ENCODE measurements around the gene KRTAP5-6.
A peak's percentile ranks its signal among the peaks of the same experiment; 100 is the strongest.
"Not testable (repeated sequence)": the region's sequence is repeated elsewhere in the genome, so short reads cannot be mapped to it uniquely, and the experiment has no call there.

KRTAP5-6 gene

DNA sequence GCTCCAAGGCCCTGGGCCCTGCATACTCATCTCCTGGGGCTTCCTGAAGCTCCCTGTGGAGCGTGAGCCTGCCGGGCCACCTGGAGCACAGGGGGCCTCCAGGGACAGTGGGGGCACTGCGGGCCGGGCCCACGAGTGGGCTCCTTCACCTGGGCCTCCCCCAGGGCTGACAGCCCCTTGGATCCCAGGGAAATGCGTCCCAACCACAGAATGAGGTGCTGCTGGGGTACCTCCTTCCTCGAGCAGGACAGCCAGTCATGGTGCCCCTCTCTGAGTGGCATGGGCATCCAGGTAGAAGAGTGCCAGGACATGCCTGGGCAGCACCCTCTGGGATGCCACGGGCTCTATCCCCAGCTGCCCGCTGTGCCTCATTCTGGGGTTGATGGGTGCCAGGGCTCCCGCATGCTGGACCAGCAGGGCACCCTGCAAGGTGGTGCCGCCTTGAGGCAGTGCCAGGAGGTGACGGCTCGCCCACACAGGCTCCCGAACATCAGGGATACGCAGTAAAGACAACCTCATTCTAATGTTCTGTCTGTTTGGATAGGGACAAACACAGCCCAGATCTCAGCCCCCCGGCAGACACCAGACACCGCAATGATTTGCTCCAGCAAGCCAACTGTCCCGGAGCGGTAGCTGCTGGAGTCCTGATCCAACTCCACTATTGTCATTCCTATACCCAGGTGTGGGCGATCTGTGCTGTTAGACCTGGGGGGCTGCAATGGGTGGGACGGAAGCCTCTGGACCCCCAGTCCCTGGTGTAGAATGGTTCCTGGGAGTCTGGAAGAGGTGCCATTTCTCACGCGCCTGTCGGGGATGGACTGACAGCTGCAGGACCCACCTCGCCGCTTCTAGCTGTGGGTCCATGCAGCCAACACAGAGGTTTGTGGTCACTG lies 41.6 kb upstream of the KRTAP5-6 start:
- H3K36me3 ChIP-seq (ENCODE audit: control insufficient read depth in 4 of 4, insufficient read depth in 4 of 4, low read length in 3 of 4), result no peaks in the 10 kb centered on the region
- H3K4me3 ChIP-seq (ENCODE audit: control insufficient read depth in 1 of 7, extremely low read depth in 1 of 7, insufficient read depth in 4 of 7, low read depth in 2 of 7, low read length in 6 of 7), result peak overlapping the region in 2 of 7 experiments; percentile 1 to 6
- H3K27ac ChIP-seq (ENCODE audit: insufficient read depth in 1 of 2, low read depth in 1 of 2, low read length in 2 of 2, poor library complexity in 1 of 2, severe bottlenecking in 2 of 2), result no peak overlapping the region
- no peaks in the 10 kb centered on the region for H3K9me3 ChIP-seq (ENCODE audit: control extremely low read depth in 1 of 5, control insufficient read depth in 4 of 5, insufficient read depth in 2 of 5, low read depth in 1 of 5, low read length in 4 of 5)
- no peak for DNase-seq
- H3K27me3 ChIP-seq (replicated peaks in 2 of 5; ENCODE audit: control insufficient read depth in 4 of 5, insufficient read depth in 5 of 5, low read length in 4 of 5), result peaks cover 0 to 3% (median 0%) of the 10 kb centered on the region in 5 experiments
- ChIA-PET POLR2A (no interaction called here), CTCF (interaction anchor here (0.9 to 8.2 kb wide), 10 partner anchors 9 to 346 kb away, joined by 3 to 135 read pairs (median 9); partner anchors contain the start of gene SYT8)
- WGBS (ENCODE audit: insufficient coverage), result 78% methylated on average over 21 of the region's 26 CpGs
- peaks cover 2 to 66% (median 59%) of the 10 kb centered on the region in 4 experiments for H3K4me1 ChIP-seq (ENCODE audit: control extremely low read depth in 1 of 4, control insufficient read depth in 4 of 4, insufficient read depth in 4 of 4, low read length in 3 of 4)

DNA sequence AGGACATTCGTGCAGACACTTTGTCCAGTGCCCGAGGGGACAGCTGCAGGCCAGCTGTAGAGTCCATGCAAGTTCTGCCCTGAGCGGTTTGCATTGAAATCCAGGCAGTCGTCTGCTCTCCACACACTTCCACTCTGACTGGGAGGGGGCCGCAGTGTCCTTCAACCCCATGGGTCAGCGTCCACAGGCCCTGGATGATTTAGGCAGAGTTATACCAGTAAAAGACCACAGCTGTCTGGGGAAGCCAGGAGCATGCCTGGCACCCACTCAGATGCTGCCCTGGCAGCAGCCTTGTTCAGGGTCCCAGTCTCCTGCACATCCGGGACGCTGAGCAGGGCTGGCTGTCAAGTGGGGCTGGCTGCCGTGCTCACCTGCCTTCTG lies 40.9 kb upstream of the KRTAP5-6 start:
- CTCF ChIA-PET, result interaction anchor here (4.4 to 8.2 kb wide), 3 partner anchors 37 to 345 kb away, joined by 20 to 135 read pairs (median 127); partner anchors contain the start of gene SYT8
- 95% methylated on average over 6 of the region's 9 CpGs for WGBS (ENCODE audit: insufficient coverage)
- DNase-seq, result no peak

DNA sequence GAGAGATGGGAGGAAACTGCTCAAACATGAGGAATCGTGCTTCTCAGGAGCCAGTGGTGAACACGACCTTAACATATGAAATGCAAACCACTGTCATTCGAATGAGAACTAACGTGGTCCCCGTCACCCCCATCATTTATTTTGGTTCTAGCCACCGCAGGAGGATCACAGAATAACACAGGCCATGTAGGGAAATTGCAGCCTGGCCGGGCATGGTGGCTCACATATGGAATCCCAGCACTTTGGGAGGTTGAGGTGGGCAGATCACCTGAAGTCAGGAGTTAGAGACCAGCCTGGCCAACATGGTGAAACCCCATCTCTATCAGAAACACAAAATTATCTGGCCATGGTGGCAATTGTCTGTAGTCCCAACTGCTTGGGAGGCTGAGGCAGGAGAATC lies 40.3 kb upstream of the KRTAP5-6 start:
- Histone ChIP-seq H3K27ac (ENCODE audit: insufficient read depth in 1 of 2, low read depth in 1 of 2, low read length in 2 of 2, poor library complexity in 1 of 2, severe bottlenecking in 2 of 2) (no peak overlapping the region), H3K4me1 (ENCODE audit: control extremely low read depth in 1 of 4, control insufficient read depth in 4 of 4, insufficient read depth in 4 of 4, low read length in 3 of 4) (peaks cover 2 to 70% (median 62%) of the 10 kb centered on the region in 4 experiments), H3K36me3 (ENCODE audit: control insufficient read depth in 4 of 4, insufficient read depth in 4 of 4, low read length in 3 of 4) (no peaks in the 10 kb centered on the region), H3K9me3 (ENCODE audit: control extremely low read depth in 1 of 5, control insufficient read depth in 4 of 5, insufficient read depth in 2 of 5, low read depth in 1 of 5, low read length in 4 of 5) (no peaks in the 10 kb centered on the region), H3K4me3 (ENCODE audit: control insufficient read depth in 1 of 7, extremely low read depth in 1 of 7, insufficient read depth in 4 of 7, low read depth in 2 of 7, low read length in 6 of 7) (no peak overlapping the region), H3K27me3 (replicated peaks in 2 of 5; ENCODE audit: control insufficient read depth in 4 of 5, insufficient read depth in 5 of 5, low read length in 4 of 5) (peaks cover 0 to 3% (median 0%) of the 10 kb centered on the region in 5 experiments)
- CTCF ChIA-PET, result interaction anchor here (7.3 to 8.2 kb wide), 2 partner anchors 36 to 176 kb away, joined by 127 to 135 read pairs; partner anchors contain the start of gene SYT8
- POLR2A ChIA-PET, result no interaction called here
- DNase-seq, result no peak
- 93% methylated on average over 7 of the region's 7 CpGs for WGBS (ENCODE audit: insufficient coverage)

More for the DNA sequence above, 40.9 kb upstream of the KRTAP5-6 start:
- Histone ChIP-seq H3K27ac (ENCODE audit: insufficient read depth in 1 of 2, low read depth in 1 of 2, low read length in 2 of 2, poor library complexity in 1 of 2, severe bottlenecking in 2 of 2) (no peak overlapping the region), H3K9me3 (ENCODE audit: control extremely low read depth in 1 of 5, control insufficient read depth in 4 of 5, insufficient read depth in 2 of 5, low read depth in 1 of 5, low read length in 4 of 5) (no peaks in the 10 kb centered on the region), H3K4me1 (ENCODE audit: control extremely low read depth in 1 of 4, control insufficient read depth in 4 of 4, insufficient read depth in 4 of 4, low read length in 3 of 4) (peaks cover 2 to 68% (median 60%) of the 10 kb centered on the region in 4 experiments), H3K27me3 (replicated peaks in 2 of 5; ENCODE audit: control insufficient read depth in 4 of 5, insufficient read depth in 5 of 5, low read length in 4 of 5) (peaks cover 0 to 3% (median 0%) of the 10 kb centered on the region in 5 experiments), H3K4me3 (ENCODE audit: control insufficient read depth in 1 of 7, extremely low read depth in 1 of 7, insufficient read depth in 4 of 7, low read depth in 2 of 7, low read length in 6 of 7) (no peak overlapping the region), H3K36me3 (ENCODE audit: control insufficient read depth in 4 of 4, insufficient read depth in 4 of 4, low read length in 3 of 4) (no peaks in the 10 kb centered on the region)
- POLR2A ChIA-PET, result no interaction called here

DNA sequence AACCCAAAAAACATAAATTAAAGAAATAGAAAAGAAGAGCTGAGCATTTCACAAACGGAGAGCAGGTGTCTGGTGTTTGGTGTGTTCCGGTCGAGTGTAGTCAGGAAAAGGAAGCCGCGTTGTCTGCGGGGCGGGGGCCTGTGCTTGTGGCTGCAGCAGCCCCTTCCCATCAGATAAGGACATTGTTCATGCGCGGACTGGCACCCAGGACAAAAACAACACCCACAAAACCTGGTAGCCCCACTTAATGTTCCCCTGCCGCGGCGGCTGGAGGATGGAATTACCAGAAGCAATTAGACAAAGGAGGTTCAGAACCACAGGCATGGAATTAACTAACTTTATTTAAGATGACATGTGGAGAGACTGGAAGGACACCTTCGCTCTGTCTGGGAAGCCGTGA lies 37.5 kb upstream of the KRTAP5-6 start:
- ChIA-PET POLR2A (no interaction called here), CTCF (interaction anchor here (0.9 kb wide), 2 partner anchors 8 to 173 kb away, joined by 3 read pairs; no protein-coding TSS in a partner anchor)
- H3K27me3 ChIP-seq (replicated peaks in 2 of 5; ENCODE audit: control insufficient read depth in 4 of 5, insufficient read depth in 5 of 5, low read length in 4 of 5), result no peaks in the 10 kb centered on the region
- H3K27ac ChIP-seq (ENCODE audit: insufficient read depth in 1 of 2, low read depth in 1 of 2, low read length in 2 of 2, poor library complexity in 1 of 2, severe bottlenecking in 2 of 2), result no peak overlapping the region
- H3K4me3 ChIP-seq (ENCODE audit: control insufficient read depth in 1 of 7, extremely low read depth in 1 of 7, insufficient read depth in 4 of 7, low read depth in 2 of 7, low read length in 6 of 7), result peak overlapping the region in 1 of 7 experiments; percentile 38
- peak; percentile 21 to 67 (median 52) for DNase-seq
- H3K36me3 ChIP-seq (ENCODE audit: control insufficient read depth in 4 of 4, insufficient read depth in 4 of 4, low read length in 3 of 4), result no peaks in the 10 kb centered on the region
- H3K4me1 ChIP-seq (ENCODE audit: control extremely low read depth in 1 of 4, control insufficient read depth in 4 of 4, insufficient read depth in 4 of 4, low read length in 3 of 4), result peaks cover 2 to 58% (median 42%) of the 10 kb centered on the region in 4 experiments
- no peaks in the 10 kb centered on the region for H3K9me3 ChIP-seq (ENCODE audit: control extremely low read depth in 1 of 5, control insufficient read depth in 4 of 5, insufficient read depth in 2 of 5, low read depth in 1 of 5, low read length in 4 of 5)
- WGBS (ENCODE audit: insufficient coverage), result 0% methylated on average over 4 of the region's 14 CpGs

DNA sequence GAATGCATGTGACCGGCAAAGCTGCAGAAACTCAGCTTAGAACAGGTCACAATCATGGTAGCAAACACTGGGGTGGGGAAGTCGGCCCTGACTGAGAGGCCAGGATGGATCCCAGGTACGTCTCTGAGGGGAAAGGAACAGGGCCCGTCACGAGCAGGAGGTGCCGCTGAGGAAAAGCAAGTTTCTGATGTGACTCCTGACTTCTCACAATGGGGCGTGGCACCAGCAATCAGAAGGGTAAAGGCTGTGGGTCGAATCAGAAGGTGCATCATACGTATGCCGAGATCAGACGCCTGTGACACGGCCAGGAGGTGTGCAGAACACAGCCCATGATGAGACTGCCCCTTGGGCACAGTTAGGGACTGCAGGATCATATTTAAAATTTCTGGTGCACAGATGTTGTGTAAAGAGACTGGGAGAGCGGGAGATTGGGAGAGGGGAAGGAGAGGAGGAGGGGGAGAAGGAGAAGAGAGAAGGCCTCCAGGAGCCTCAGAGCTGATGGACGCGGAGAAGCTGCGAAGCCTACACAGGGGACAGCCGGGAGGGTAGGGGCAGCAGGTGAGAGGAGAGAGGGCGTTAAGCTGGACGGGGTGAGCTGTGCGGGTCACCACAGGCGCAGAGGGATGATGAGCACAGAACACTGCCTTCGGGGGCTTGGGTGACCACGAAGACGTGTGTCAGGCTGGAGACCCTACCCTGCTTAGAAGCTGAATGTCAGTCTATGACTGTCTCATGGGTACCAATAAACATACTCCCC lies 36.7 kb upstream of the KRTAP5-6 start:
- Histone ChIP-seq H3K4me3 (ENCODE audit: control insufficient read depth in 1 of 7, extremely low read depth in 1 of 7, insufficient read depth in 4 of 7, low read depth in 2 of 7, low read length in 6 of 7) (no peak overlapping the region), H3K27ac (ENCODE audit: insufficient read depth in 1 of 2, low read depth in 1 of 2, low read length in 2 of 2, poor library complexity in 1 of 2, severe bottlenecking in 2 of 2) (no peak overlapping the region), H3K4me1 (ENCODE audit: control extremely low read depth in 1 of 4, control insufficient read depth in 4 of 4, insufficient read depth in 4 of 4, low read length in 3 of 4) (peaks cover 0 to 50% (median 34%) of the 10 kb centered on the region in 4 experiments), H3K9me3 (ENCODE audit: control extremely low read depth in 1 of 5, control insufficient read depth in 4 of 5, insufficient read depth in 2 of 5, low read depth in 1 of 5, low read length in 4 of 5) (no peaks in the 10 kb centered on the region), H3K36me3 (ENCODE audit: control insufficient read depth in 4 of 4, insufficient read depth in 4 of 4, low read length in 3 of 4) (no peaks in the 10 kb centered on the region), H3K27me3 (replicated peaks in 2 of 5; ENCODE audit: control insufficient read depth in 4 of 5, insufficient read depth in 5 of 5, low read length in 4 of 5) (no peaks in the 10 kb centered on the region)
- WGBS (ENCODE audit: insufficient coverage), result 87% methylated on average over 23 of the region's 24 CpGs
- POLR2A ChIA-PET, result no interaction called here
- no peak for DNase-seq
- CTCF ChIA-PET, result interaction anchor here (1.1 kb wide), 1 partner anchor 10 kb away, joined by 4 read pairs; no protein-coding TSS in a partner anchor

DNA sequence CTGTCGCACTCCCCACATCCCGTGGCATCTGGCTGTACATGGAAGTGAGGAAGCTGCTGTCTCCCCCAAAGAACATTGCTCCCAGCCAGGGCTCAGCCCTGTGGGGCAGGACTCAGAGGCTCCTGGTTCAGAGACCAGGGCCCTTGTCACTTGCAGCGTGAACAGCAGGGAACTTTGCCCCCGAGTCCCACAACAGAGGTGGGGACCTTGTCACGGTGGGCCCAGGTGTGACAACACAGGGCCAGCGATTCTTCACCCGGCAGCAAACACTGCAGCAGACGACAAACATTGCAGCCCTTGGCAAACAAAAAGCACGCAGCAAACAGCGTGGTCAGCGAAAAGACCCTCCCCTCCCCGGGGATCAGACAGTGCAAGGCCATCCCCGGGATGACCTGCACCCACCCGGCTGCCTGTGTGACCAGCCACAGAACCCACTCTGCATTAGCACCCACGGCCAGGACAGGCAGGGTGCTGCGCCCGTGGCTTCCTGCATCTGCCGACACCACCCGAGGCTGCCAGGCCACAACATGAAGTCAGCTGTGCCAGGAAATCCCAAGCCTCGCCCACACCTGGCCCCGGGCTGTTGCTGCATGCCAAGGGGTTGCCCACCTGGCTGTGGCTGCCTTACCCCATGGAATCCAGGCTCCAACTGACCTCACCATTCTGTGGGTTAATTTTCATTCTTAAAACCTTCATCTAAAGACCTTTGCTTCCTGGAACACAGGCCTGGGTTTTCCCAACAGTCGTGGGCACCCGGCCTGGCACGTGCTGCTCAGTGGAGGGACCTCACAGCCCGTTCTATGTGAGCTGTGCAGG lies 35.3 kb upstream of the KRTAP5-6 start:
- DNase-seq; H3K4me3 ChIP-seq (ENCODE audit: control insufficient read depth in 1 of 7, extremely low read depth in 1 of 7, insufficient read depth in 4 of 7, low read depth in 2 of 7, low read length in 6 of 7); CTCF ChIA-PET; POLR2A ChIA-PET; H3K36me3 ChIP-seq (ENCODE audit: control insufficient read depth in 4 of 4, insufficient read depth in 4 of 4, low read length in 3 of 4); H3K9me3 ChIP-seq (ENCODE audit: control extremely low read depth in 1 of 5, control insufficient read depth in 4 of 5, insufficient read depth in 2 of 5, low read depth in 1 of 5, low read length in 4 of 5); H3K27ac ChIP-seq (ENCODE audit: insufficient read depth in 1 of 2, low read depth in 1 of 2, low read length in 2 of 2, poor library complexity in 1 of 2, severe bottlenecking in 2 of 2); H3K27me3 ChIP-seq (replicated peaks in 2 of 5; ENCODE audit: control insufficient read depth in 4 of 5, insufficient read depth in 5 of 5, low read length in 4 of 5): not testable (repeated sequence)
- WGBS (ENCODE audit: insufficient coverage), result no CpG with 5 or more reads among the region's 25 CpGs
- H3K4me1 ChIP-seq (ENCODE audit: control extremely low read depth in 1 of 4, control insufficient read depth in 4 of 4, insufficient read depth in 4 of 4, low read length in 3 of 4), result peaks cover 0 to 36% (median 23%) of the 10 kb centered on the region in 4 experiments

Data from common myeloid progenitor, CD34-positive (primary cell).